WTC11 (cell line): ENCODE data around the gene ZNF764. TPM values are rescaled to one million over a fixed set of nuclear protein-coding genes. Genes with fewer than 3 reads are reported as not detected.

Experiments used
- ATF1 ChIP-seq: sonication (generic); formaldehyde crosslinking; IDR thresholded peaks from 2 replicates; pipeline ENCODE4 v1.8.1; 2023; ENCODE audit warnings: mild to moderate bottlenecking, moderate library complexity, missing genetic modification reagents
- CBFB ChIP-seq: sonication (generic); formaldehyde crosslinking; IDR thresholded peaks from 2 replicates; pipeline ENCODE4 v1.8.1; 2022; ENCODE audit warnings: mild to moderate bottlenecking, low read depth, missing genetic modification reagents
- ELF4 ChIP-seq: sonication (generic); formaldehyde crosslinking; IDR thresholded peaks from 2 replicates; pipeline ENCODE4 v1.8.1; 2022; ENCODE audit warnings: low read depth, mild to moderate bottlenecking, moderate library complexity, missing genetic modification reagents
- FOXP1 ChIP-seq: sonication (generic); formaldehyde crosslinking; IDR thresholded peaks from 2 replicates; pipeline ENCODE4 v1.8.0; 2022; ENCODE audit warnings: missing genetic modification reagents, mild to moderate bottlenecking, moderate library complexity, borderline replicate concordance
- KAT7 ChIP-seq: sonication (generic); formaldehyde crosslinking; IDR thresholded peaks from 2 replicates; pipeline ENCODE4 v1.8.1; 2023; ENCODE audit warnings: missing genetic modification reagents, mild to moderate bottlenecking, borderline replicate concordance
- NFATC4 ChIP-seq: fragments of 250-450 bp; sonication (Bioruptor Pico); IDR thresholded peaks from 2 replicates; pipeline ENCODE4 v1.9.0; 2021; ENCODE audit warnings: mild to moderate bottlenecking
- NFYB ChIP-seq: sonication (generic); formaldehyde crosslinking; conservative IDR thresholded peaks from 2 replicates; pipeline ENCODE4 v1.8.0; 2022; ENCODE audit warnings: low read depth, missing genetic modification reagents
- OVOL2 ChIP-seq: fragments of 250-450 bp; sonication (Bioruptor Pico); IDR thresholded peaks from 2 replicates; pipeline ENCODE4 v1.9.0; 2021; ENCODE audit warnings: mild to moderate bottlenecking, borderline replicate concordance
- RORB ChIP-seq: fragments of 250-450 bp; sonication (Bioruptor Pico); IDR thresholded peaks from 2 replicates; pipeline ENCODE4 v1.9.0; 2021; ENCODE audit warnings: mild to moderate bottlenecking
- SMAD3 ChIP-seq: sonication (generic); formaldehyde crosslinking; IDR thresholded peaks from 2 replicates; pipeline ENCODE4 v1.8.0; 2022; ENCODE audit warnings: missing genetic modification reagents, mild to moderate bottlenecking, borderline replicate concordance
- SMAD4 ChIP-seq: sonication (generic); formaldehyde crosslinking; IDR thresholded peaks from 2 replicates; pipeline ENCODE4 v1.8.0; 2022; ENCODE audit warnings: mild to moderate bottlenecking, missing genetic modification reagents
- SOX15 ChIP-seq: fragments of 250-450 bp; sonication (Bioruptor Pico); IDR thresholded peaks from 2 replicates; pipeline ENCODE4 v1.9.0; 2021; ENCODE audit warnings: mild to moderate bottlenecking
- ZNF138 ChIP-seq: sonication (generic); formaldehyde crosslinking; conservative IDR thresholded peaks from 2 replicates; pipeline ENCODE4 v1.8.1; 2022; ENCODE audit warnings: mild to moderate bottlenecking, moderate library complexity, missing genetic modification reagents
- ZNF317 ChIP-seq: sonication (generic); formaldehyde crosslinking; IDR thresholded peaks from 2 replicates; pipeline ENCODE4 v1.8.1; 2023; ENCODE audit warnings: low read depth, mild to moderate bottlenecking, moderate library complexity, missing genetic modification reagents, borderline replicate concordance
- ZNF416 ChIP-seq: fragments of 250-450 bp; sonication (Bioruptor Pico); IDR thresholded peaks from 2 replicates; pipeline ENCODE4 v1.9.0; 2021; ENCODE audit warnings: mild to moderate bottlenecking, inconsistent platforms
- total RNA-seq: library from RNA; stranded (reverse); gene quantifications from 3 replicates; pipeline ENCODE4 v1.2.3, GENCODE V29; 2021
- TF ChIP-seq, protein P1 (sequence below): sonication (generic); formaldehyde crosslinking; IDR thresholded peaks from 2 replicates; pipeline ENCODE4 v1.8.1; 2023; ENCODE audit warnings: mild to moderate bottlenecking, missing genetic modification reagents, borderline replicate concordance
- TF ChIP-seq, protein P2 (sequence below): sonication (generic); formaldehyde crosslinking; IDR thresholded peaks from 2 replicates; pipeline ENCODE4 v1.8.1; 2023; ENCODE audit warnings: mild to moderate bottlenecking, missing genetic modification reagents, moderate library complexity
- TF ChIP-seq, protein P3 (sequence below): sonication (generic); formaldehyde crosslinking; IDR thresholded peaks from 2 replicates; pipeline ENCODE4 v1.8.1; 2022; ENCODE audit warnings: mild to moderate bottlenecking, moderate library complexity, missing genetic modification reagents
- TF ChIP-seq, protein P4 (sequence below): sonication (generic); formaldehyde crosslinking; IDR thresholded peaks from 2 replicates; pipeline ENCODE4 v1.8.0; 2022; ENCODE audit warnings: mild to moderate bottlenecking, missing genetic modification reagents
- TF ChIP-seq, protein P5 (sequence below): sonication (generic); formaldehyde crosslinking; IDR thresholded peaks from 2 replicates; pipeline ENCODE4 v1.8.0; 2022; ENCODE audit warnings: missing genetic modification reagents
- TF ChIP-seq, protein P6 (sequence below): sonication (generic); formaldehyde crosslinking; IDR thresholded peaks from 2 replicates; pipeline ENCODE4 v1.8.1; 2023; ENCODE audit warnings: mild to moderate bottlenecking, moderate library complexity, missing genetic modification reagents
- TF ChIP-seq, protein P7 (sequence below): sonication (generic); formaldehyde crosslinking; IDR thresholded peaks from 2 replicates; pipeline ENCODE4 v1.8.1; 2022; ENCODE audit warnings: mild to moderate bottlenecking, missing genetic modification reagents, moderate library complexity, borderline replicate concordance
- TF ChIP-seq, protein P8 (sequence below): fragments of 250-450 bp; sonication (Bioruptor Pico); IDR thresholded peaks from 2 replicates; pipeline ENCODE4 v2.1.2; 2022; ENCODE audit warnings: mild to moderate bottlenecking, moderate library complexity

ZNF764 gene
- total RNA-seq, 1 experiment from 2014 or later, result 10.4 TPM

DNA sequence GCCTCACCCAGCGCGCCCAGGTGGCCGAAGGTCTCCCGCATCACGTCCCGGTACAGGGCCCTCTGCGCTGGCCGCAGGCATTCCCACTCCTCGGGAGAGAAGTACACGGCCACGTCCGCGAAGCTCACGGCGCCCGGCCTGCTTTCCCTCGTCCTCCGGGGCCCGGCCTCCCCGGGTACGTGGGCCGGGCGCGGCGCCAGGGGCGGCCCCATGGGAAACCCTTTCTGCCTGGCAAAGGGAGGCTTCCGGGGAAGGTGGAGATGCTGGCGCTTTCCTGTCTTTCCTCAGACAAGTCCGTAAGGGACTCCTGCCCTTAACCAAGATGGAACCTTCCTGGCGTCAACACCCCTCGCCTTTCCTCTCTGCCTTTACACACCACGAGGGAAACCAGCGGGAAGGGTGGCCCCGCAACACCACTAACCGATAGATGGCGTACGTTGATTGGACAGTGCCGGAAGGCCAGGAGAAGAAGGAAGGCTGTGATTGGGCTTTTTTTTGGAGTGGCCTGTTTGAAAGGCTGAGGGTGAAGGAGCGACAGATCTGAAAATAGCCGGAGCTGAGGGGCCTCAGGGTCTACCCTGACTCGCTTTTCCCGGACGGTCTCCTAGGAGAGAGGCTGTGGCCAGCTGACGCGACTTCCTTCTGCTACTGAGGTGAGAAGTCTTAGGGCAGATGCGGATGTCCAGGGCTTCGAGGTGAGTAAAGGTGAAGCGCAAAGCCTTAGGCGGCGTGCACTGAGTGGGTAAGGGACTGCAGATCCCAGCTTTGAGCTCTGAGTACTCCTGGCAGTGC lies 27.4 kb upstream of the ZNF764 start, which contains the start of gene ZNF785 (continued):
- TF ChIP-seq, protein P1, sequence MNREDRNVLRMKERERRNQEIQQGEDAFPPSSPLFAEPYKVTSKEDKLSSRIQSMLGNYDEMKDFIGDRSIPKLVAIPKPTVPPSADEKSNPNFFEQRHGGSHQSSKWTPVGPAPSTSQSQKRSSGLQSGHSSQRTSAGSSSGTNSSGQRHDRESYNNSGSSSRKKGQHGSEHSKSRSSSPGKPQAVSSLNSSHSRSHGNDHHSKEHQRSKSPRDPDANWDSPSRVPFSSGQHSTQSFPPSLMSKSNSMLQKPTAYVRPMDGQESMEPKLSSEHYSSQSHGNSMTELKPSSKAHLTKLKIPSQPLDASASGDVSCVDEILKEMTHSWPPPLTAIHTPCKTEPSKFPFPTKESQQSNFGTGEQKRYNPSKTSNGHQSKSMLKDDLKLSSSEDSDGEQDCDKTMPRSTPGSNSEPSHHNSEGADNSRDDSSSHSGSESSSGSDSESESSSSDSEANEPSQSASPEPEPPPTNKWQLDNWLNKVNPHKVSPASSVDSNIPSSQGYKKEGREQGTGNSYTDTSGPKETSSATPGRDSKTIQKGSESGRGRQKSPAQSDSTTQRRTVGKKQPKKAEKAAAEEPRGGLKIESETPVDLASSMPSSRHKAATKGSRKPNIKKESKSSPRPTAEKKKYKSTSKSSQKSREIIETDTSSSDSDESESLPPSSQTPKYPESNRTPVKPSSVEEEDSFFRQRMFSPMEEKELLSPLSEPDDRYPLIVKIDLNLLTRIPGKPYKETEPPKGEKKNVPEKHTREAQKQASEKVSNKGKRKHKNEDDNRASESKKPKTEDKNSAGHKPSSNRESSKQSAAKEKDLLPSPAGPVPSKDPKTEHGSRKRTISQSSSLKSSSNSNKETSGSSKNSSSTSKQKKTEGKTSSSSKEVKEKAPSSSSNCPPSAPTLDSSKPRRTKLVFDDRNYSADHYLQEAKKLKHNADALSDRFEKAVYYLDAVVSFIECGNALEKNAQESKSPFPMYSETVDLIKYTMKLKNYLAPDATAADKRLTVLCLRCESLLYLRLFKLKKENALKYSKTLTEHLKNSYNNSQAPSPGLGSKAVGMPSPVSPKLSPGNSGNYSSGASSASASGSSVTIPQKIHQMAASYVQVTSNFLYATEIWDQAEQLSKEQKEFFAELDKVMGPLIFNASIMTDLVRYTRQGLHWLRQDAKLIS (CRISPR knock-in tag), result no peak
- no peak for TF ChIP-seq ATF1 (CRISPR knock-in tag)
- no peak for TF ChIP-seq ZNF416 (CRISPR knock-in tag)
- TF ChIP-seq, protein P2, sequence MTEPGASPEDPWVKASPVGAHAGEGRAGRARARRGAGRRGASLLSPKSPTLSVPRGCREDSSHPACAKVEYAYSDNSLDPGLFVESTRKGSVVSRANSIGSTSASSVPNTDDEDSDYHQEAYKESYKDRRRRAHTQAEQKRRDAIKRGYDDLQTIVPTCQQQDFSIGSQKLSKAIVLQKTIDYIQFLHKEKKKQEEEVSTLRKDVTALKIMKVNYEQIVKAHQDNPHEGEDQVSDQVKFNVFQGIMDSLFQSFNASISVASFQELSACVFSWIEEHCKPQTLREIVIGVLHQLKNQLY (CRISPR knock-in tag), result no peak
- peak; percentile 84; the same call in 1 of the 2 replicates for TF ChIP-seq FOXP1 (CRISPR knock-in tag)
- TF ChIP-seq OVOL2 (CRISPR knock-in tag), result no peak
- TF ChIP-seq, protein P3, sequence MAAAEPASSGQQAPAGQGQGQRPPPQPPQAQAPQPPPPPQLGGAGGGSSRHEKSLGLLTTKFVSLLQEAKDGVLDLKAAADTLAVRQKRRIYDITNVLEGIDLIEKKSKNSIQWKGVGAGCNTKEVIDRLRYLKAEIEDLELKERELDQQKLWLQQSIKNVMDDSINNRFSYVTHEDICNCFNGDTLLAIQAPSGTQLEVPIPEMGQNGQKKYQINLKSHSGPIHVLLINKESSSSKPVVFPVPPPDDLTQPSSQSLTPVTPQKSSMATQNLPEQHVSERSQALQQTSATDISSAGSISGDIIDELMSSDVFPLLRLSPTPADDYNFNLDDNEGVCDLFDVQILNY, result peak; percentile 86
- no peak for TF ChIP-seq ZNF317
- no peak for TF ChIP-seq RORB (CRISPR knock-in tag)
- no peak for TF ChIP-seq NFATC4 (CRISPR knock-in tag)
- TF ChIP-seq, protein P4, sequence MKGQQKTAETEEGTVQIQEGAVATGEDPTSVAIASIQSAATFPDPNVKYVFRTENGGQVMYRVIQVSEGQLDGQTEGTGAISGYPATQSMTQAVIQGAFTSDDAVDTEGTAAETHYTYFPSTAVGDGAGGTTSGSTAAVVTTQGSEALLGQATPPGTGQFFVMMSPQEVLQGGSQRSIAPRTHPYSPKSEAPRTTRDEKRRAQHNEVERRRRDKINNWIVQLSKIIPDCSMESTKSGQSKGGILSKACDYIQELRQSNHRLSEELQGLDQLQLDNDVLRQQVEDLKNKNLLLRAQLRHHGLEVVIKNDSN, result peak; percentile 80
- peak; percentile 78 for TF ChIP-seq SMAD4 (CRISPR knock-in tag)
- TF ChIP-seq ELF4, result 0 out of 2 replicates have a peak, but pooled peaks have one; percentile 54
- no peak for TF ChIP-seq ZNF138
- TF ChIP-seq, protein P5, sequence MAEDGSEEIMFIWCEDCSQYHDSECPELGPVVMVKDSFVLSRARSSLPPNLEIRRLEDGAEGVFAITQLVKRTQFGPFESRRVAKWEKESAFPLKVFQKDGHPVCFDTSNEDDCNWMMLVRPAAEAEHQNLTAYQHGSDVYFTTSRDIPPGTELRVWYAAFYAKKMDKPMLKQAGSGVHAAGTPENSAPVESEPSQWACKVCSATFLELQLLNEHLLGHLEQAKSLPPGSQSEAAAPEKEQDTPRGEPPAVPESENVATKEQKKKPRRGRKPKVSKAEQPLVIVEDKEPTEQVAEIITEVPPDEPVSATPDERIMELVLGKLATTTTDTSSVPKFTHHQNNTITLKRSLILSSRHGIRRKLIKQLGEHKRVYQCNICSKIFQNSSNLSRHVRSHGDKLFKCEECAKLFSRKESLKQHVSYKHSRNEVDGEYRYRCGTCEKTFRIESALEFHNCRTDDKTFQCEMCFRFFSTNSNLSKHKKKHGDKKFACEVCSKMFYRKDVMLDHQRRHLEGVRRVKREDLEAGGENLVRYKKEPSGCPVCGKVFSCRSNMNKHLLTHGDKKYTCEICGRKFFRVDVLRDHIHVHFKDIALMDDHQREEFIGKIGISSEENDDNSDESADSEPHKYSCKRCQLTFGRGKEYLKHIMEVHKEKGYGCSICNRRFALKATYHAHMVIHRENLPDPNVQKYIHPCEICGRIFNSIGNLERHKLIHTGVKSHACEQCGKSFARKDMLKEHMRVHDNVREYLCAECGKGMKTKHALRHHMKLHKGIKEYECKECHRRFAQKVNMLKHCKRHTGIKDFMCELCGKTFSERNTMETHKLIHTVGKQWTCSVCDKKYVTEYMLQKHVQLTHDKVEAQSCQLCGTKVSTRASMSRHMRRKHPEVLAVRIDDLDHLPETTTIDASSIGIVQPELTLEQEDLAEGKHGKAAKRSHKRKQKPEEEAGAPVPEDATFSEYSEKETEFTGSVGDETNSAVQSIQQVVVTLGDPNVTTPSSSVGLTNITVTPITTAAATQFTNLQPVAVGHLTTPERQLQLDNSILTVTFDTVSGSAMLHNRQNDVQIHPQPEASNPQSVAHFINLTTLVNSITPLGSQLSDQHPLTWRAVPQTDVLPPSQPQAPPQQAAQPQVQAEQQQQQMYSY, result 0 out of 2 replicates have a peak, but pooled peaks have one; percentile 33
- peak; percentile 98 for TF ChIP-seq SMAD3 (CRISPR knock-in tag)
- TF ChIP-seq KAT7 (CRISPR knock-in tag), result 0 out of 2 replicates have a peak, but pooled peaks have one; percentile 64
- no peak for TF ChIP-seq CBFB (CRISPR knock-in tag)
- TF ChIP-seq, protein P6, sequence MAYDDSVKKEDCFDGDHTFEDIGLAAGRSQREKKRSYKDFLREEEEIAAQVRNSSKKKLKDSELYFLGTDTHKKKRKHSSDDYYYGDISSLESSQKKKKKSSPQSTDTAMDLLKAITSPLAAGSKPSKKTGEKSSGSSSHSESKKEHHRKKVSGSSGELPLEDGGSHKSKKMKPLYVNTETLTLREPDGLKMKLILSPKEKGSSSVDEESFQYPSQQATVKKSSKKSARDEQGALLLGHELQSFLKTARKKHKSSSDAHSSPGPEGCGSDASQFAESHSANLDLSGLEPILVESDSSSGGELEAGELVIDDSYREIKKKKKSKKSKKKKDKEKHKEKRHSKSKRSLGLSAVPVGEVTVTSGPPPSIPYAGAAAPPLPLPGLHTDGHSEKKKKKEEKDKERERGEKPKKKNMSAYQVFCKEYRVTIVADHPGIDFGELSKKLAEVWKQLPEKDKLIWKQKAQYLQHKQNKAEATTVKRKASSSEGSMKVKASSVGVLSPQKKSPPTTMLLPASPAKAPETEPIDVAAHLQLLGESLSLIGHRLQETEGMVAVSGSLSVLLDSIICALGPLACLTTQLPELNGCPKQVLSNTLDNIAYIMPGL, result peak; percentile 96
- TF ChIP-seq, protein P7, sequence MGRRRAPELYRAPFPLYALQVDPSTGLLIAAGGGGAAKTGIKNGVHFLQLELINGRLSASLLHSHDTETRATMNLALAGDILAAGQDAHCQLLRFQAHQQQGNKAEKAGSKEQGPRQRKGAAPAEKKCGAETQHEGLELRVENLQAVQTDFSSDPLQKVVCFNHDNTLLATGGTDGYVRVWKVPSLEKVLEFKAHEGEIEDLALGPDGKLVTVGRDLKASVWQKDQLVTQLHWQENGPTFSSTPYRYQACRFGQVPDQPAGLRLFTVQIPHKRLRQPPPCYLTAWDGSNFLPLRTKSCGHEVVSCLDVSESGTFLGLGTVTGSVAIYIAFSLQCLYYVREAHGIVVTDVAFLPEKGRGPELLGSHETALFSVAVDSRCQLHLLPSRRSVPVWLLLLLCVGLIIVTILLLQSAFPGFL (CRISPR knock-in tag), result no peak
- TF ChIP-seq NFYB (CRISPR knock-in tag), result peak; percentile 91
- TF ChIP-seq, protein P8, sequence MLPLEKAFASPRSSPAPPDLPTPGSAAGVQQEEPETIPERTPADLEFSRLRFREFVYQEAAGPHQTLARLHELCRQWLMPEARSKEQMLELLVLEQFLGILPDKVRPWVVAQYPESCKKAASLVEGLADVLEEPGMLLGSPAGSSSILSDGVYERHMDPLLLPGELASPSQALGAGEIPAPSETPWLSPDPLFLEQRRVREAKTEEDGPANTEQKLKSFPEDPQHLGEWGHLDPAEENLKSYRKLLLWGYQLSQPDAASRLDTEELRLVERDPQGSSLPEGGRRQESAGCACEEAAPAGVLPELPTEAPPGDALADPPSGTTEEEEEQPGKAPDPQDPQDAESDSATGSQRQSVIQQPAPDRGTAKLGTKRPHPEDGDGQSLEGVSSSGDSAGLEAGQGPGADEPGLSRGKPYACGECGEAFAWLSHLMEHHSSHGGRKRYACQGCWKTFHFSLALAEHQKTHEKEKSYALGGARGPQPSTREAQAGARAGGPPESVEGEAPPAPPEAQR (CRISPR knock-in tag), result no peak
- no peak for TF ChIP-seq SOX15
